ENCODE measurements around the gene SAC3D1. TPM values are rescaled to one million over a fixed set of nuclear protein-coding genes. Genes with fewer than 3 reads are reported as not detected.

The SAC3D1 gene
- total RNA-seq, 1 donor from 2014 or later, result 25.5 TPM

GRCh38 chr11:65083134-65083833, 42.3 kb downstream of the SAC3D1 start:
- Histone ChIP-seq H3K27me3 (ENCODE audit: control insufficient read depth, insufficient read depth, low read length) (no peaks in the 10 kb centered on the region), H3K4me3 (ENCODE audit: low read depth, low read length) (peak overlapping the region; percentile 76), H3K36me3 (ENCODE audit: control insufficient read depth, insufficient read depth, low read length) (peaks cover 1% of the 10 kb centered on the region)
- no peak for DNase-seq (ENCODE audit: low read depth)
- TF ChIP-seq CTCF (IDR thresholded peaks at IDR 0.05; ENCODE audit: insufficient read depth, low read length, poor library complexity, severe bottlenecking), result no peak

DNA sequence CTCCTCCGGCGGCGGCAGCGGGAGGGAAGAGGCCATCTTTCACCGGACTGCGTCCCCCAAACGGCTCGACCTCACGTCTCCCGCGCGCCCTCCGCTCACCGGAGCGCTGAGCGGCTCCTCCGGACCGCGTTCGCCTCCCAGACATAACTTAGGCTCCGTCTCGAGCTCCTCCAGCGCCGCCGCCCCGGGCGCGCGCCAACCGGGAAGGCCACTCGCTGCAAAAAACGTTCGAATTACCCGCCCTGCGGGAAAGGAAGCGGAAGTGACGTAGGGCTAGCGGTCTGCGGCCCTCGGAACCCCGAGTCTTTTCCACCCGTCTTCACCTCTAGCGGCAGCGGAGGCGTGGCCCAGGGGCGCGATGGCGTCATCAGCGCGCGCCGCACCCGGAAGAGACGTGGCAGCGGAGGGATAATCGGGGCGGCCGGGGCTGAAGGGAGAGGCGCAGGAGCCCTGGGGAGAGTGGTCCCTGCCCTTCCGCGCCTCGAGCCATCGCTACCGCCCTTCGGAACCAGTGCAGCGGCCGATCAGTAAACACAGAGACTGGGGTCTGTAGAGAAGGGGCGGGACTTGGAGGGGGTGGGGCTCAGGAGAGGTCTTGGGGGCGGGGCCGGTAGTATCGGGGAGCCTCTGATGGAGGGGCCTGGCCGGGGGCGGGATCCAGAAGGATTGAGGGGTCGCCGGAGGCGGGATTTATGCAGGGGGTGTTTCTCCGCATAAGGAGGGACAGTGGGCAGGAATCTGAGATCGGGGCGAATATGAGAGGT, 43.0 kb downstream of the SAC3D1 start, which contains the start of the genes CDCA5 and ZFPL1:
CDCA5 (minus strand) TSS at position 207 of the 764 bp plus-strand sequence; CDS start at position 145, 62 bp downstream.
ZFPL1 (plus strand) TSS at position 389 of the 764 bp plus-strand sequence. CDS start 477 bp downstream, outside the sequence.
- peak within 1 kb of the TSS; percentile 76 for H3K4me3 ChIP-seq (ENCODE audit: low read depth, low read length)
- H3K27me3 ChIP-seq (ENCODE audit: control insufficient read depth, insufficient read depth, low read length), result no peaks in the 10 kb centered on the region
- H3K36me3 ChIP-seq (ENCODE audit: control insufficient read depth, insufficient read depth, low read length), result peaks cover 1% of the 10 kb centered on the region
- no peak for TF ChIP-seq CTCF (IDR thresholded peaks at IDR 0.05; ENCODE audit: insufficient read depth, low read length, poor library complexity, severe bottlenecking)
- peak; percentile 73 for DNase-seq (ENCODE audit: low read depth)

GRCh38 chr11:65084598-65085375, 43.8 kb downstream of the SAC3D1 start:
- H3K27me3 ChIP-seq (ENCODE audit: control insufficient read depth, insufficient read depth, low read length), result no peaks in the 10 kb centered on the region
- DNase-seq (ENCODE audit: low read depth), result no peak
- peak overlapping the region; percentile 76 for H3K4me3 ChIP-seq (ENCODE audit: low read depth, low read length)
- H3K36me3 ChIP-seq (ENCODE audit: control insufficient read depth, insufficient read depth, low read length), result peaks cover 1% of the 10 kb centered on the region
- no peak for TF ChIP-seq CTCF (IDR thresholded peaks at IDR 0.05; ENCODE audit: insufficient read depth, low read length, poor library complexity, severe bottlenecking)

- no peak for TF ChIP-seq CTCF (IDR thresholded peaks at IDR 0.05; ENCODE audit: insufficient read depth, low read length, poor library complexity, severe bottlenecking)
- DNase-seq (ENCODE audit: low read depth), result no peak
- Histone ChIP-seq H3K36me3 (ENCODE audit: control insufficient read depth, insufficient read depth, low read length) (peaks cover 1% of the 10 kb centered on the region), H3K4me3 (ENCODE audit: low read depth, low read length) (no peak overlapping the region), H3K27me3 (ENCODE audit: control insufficient read depth, insufficient read depth, low read length) (no peaks in the 10 kb centered on the region)
These were observed 44.4 kb downstream of the SAC3D1 start for GRCh38 chr11:65085446-65085845.

DNA sequence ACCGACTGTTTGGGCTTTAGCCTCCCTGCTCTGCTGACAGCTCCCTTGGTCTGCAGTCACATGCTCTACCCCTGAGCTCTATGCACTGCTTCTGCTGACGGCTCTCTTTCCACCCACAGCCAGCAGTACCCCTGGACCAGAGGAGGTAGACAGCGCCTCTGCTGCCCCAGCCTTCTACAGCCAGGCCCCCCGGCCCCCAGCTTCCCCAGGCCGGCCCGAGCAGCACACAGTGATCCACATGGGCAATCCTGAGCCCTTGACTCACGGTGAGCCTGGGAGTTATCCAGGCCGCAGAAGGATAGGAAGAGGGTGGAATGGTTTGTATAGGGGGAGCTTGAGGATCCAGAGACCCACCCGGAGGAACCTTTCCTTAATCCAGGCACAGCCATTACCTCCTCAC, 45.8 kb downstream of the SAC3D1 start:
- H3K4me3 ChIP-seq (ENCODE audit: low read depth, low read length), result no peak overlapping the region

More for the DNA sequence above, 45.8 kb downstream of the SAC3D1 start:
- TF ChIP-seq CTCF (IDR thresholded peaks at IDR 0.05; ENCODE audit: insufficient read depth, low read length, poor library complexity, severe bottlenecking), result no peak
- DNase-seq (ENCODE audit: low read depth), result no peak
- Histone ChIP-seq H3K36me3 (ENCODE audit: control insufficient read depth, insufficient read depth, low read length) (no peaks in the 10 kb centered on the region), H3K27me3 (ENCODE audit: control insufficient read depth, insufficient read depth, low read length) (no peaks in the 10 kb centered on the region)
